ENCODE measurements around the gene ZNF76. TPM values are rescaled to one million over a fixed set of nuclear protein-coding genes. Genes with fewer than 3 reads are reported as not detected.

Gene ZNF76
- total and polyA plus RNA-seq, 2 of the 13 experiments (the other 11 are each of a cell fraction or from before 2014, with no cell fraction given) = 13.2 to 26.4 TPM

DNA sequence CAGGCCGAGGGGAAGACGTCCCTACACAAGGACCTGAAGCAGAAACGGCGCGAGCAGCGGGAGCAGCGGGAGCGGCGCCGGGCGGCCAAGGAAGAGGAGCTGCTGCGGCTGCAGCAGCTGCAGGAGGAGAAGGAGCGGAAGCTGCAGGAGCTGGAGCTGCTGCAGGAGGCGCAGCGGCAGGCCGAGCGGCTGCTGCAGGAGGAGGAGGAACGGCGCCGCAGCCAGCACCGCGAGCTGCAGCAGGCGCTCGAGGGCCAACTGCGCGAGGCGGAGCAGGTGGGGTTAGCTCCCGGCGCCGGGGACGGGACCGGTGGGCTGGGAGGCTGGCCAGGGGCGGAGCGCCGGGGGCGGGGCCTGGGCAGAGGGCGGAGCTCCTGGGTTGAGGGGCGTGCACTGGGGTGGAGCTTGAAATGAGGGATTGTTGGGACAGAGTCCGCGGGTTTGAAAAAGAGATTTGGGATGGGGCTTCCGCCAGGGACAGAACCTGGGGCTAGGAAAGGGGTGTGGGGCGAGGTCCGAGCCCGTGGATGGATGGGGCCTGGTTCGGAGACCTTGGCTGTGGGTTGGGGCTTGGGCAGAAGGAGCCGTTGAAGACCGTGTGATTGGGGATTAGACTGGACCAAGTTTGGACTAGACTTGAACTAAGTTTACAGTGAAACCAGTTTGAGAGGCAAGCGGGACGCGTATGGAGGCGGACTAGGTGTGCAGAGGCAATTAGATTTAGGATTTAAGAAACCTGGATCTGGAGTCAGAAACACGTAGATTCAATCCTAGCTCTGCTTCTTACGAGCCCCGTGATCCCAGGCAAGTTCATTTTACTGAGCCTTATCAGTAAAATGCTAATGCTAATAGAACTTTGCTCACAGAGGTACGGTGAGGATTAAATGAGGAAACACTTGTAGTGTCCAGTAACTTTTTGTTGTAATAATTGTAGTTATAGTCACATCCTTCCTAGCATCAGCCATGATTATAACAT is 58.9 kb downstream of the ZNF76 start (continued):
- TF ChIP-seq, protein P1, sequence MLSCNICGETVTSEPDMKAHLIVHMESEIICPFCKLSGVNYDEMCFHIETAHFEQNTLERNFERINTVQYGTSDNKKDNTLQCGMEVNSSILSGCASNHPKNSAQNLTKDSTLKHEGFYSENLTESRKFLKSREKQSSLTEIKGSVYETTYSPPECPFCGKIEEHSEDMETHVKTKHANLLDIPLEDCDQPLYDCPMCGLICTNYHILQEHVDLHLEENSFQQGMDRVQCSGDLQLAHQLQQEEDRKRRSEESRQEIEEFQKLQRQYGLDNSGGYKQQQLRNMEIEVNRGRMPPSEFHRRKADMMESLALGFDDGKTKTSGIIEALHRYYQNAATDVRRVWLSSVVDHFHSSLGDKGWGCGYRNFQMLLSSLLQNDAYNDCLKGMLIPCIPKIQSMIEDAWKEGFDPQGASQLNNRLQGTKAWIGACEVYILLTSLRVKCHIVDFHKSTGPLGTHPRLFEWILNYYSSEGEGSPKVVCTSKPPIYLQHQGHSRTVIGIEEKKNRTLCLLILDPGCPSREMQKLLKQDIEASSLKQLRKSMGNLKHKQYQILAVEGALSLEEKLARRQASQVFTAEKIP (CRISPR knock-in tag; IDR thresholded peaks at IDR 0.05; ENCODE audit: borderline replicate concordance) = no peak
- TF ChIP-seq ZNF264 (CRISPR knock-in tag; IDR thresholded peaks at IDR 0.05) (peak; percentile 79; the same call in 1 of the 2 replicates), ZNF496 (CRISPR knock-in tag; IDR thresholded peaks at IDR 0.05; ENCODE audit: insufficient replicate concordance) (no peak), MED13 (CRISPR knock-in tag; IDR thresholded peaks at IDR 0.05) (peak; percentile 84; the same call in 1 of the 2 replicates), TCF7L2 (IDR thresholded peaks at IDR 0.05; ENCODE audit: low read depth, low read length) (no peak), NFKBIZ (CRISPR knock-in tag; IDR thresholded peaks at IDR 0.05) (no peak; the same call in 1 of the 2 replicates), TRIM24 (CRISPR knock-in tag; IDR thresholded peaks at IDR 0.05) (no peak), SIX1 (CRISPR knock-in tag; IDR thresholded peaks at IDR 0.05; ENCODE audit: borderline replicate concordance) (no peak), STAT5B (CRISPR knock-in tag; IDR thresholded peaks at IDR 0.05) (no peak), GATA4 (IDR thresholded peaks at IDR 0.05; ENCODE audit: borderline replicate concordance, low read depth) (no peak), ZNF607 (CRISPR knock-in tag; IDR thresholded peaks at IDR 0.05; ENCODE audit: borderline replicate concordance) (peak; percentile 92; the same call in 1 of the 2 replicates), HOXA7 (CRISPR knock-in tag; IDR thresholded peaks at IDR 0.05) (no peak), ELF4 (CRISPR knock-in tag; IDR thresholded peaks at IDR 0.05; ENCODE audit: borderline replicate concordance) (no peak), ZNF550 (CRISPR knock-in tag; IDR thresholded peaks at IDR 0.05; ENCODE audit: borderline replicate concordance) (no peak), ZNF33B (CRISPR knock-in tag; IDR thresholded peaks at IDR 0.05) (no peak; the same call in 1 of the 2 replicates), ETV5 (CRISPR knock-in tag; IDR thresholded peaks at IDR 0.05; ENCODE audit: borderline replicate concordance) (peak; percentile 56; the same call in 1 of the 2 replicates), ZNF430 (CRISPR knock-in tag; IDR thresholded peaks at IDR 0.05) (peak; percentile 97)
- TF ChIP-seq, protein P2, sequence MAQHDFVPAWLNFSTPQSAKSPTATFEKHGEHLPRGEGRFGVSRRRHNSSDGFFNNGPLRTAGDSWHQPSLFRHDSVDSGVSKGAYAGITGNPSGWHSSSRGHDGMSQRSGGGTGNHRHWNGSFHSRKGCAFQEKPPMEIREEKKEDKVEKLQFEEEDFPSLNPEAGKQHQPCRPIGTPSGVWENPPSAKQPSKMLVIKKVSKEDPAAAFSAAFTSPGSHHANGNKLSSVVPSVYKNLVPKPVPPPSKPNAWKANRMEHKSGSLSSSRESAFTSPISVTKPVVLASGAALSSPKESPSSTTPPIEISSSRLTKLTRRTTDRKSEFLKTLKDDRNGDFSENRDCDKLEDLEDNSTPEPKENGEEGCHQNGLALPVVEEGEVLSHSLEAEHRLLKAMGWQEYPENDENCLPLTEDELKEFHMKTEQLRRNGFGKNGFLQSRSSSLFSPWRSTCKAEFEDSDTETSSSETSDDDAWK (CRISPR knock-in tag; IDR thresholded peaks at IDR 0.05) = no peak
- TF ChIP-seq, protein P3, sequence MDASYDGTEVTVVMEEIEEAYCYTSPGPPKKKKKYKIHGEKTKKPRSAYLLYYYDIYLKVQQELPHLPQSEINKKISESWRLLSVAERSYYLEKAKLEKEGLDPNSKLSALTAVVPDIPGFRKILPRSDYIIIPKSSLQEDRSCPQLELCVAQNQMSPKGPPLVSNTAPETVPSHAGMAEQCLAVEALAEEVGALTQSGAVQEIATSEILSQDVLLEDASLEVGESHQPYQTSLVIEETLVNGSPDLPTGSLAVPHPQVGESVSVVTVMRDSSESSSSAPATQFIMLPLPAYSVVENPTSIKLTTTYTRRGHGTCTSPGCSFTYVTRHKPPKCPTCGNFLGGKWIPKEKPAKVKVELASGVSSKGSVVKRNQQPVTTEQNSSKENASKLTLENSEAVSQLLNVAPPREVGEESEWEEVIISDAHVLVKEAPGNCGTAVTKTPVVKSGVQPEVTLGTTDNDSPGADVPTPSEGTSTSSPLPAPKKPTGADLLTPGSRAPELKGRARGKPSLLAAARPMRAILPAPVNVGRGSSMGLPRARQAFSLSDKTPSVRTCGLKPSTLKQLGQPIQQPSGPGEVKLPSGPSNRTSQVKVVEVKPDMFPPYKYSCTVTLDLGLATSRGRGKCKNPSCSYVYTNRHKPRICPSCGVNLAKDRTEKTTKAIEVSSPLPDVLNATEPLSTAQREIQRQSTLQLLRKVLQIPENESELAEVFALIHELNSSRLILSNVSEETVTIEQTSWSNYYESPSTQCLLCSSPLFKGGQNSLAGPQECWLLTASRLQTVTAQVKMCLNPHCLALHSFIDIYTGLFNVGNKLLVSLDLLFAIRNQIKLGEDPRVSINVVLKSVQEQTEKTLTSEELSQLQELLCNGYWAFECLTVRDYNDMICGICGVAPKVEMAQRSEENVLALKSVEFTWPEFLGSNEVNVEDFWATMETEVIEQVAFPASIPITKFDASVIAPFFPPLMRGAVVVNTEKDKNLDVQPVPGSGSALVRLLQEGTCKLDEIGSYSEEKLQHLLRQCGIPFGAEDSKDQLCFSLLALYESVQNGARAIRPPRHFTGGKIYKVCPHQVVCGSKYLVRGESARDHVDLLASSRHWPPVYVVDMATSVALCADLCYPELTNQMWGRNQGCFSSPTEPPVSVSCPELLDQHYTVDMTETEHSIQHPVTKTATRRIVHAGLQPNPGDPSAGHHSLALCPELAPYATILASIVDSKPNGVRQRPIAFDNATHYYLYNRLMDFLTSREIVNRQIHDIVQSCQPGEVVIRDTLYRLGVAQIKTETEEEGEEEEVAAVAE (CRISPR knock-in tag; IDR thresholded peaks at IDR 0.05; ENCODE audit: borderline replicate concordance) = no peak
- TF ChIP-seq, protein P4, sequence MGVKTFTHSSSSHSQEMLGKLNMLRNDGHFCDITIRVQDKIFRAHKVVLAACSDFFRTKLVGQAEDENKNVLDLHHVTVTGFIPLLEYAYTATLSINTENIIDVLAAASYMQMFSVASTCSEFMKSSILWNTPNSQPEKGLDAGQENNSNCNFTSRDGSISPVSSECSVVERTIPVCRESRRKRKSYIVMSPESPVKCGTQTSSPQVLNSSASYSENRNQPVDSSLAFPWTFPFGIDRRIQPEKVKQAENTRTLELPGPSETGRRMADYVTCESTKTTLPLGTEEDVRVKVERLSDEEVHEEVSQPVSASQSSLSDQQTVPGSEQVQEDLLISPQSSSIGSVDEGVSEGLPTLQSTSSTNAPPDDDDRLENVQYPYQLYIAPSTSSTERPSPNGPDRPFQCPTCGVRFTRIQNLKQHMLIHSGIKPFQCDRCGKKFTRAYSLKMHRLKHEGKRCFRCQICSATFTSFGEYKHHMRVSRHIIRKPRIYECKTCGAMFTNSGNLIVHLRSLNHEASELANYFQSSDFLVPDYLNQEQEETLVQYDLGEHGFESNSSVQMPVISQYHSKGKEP (CRISPR knock-in tag; IDR thresholded peaks at IDR 0.05) = no peak
